GM19467 (cell line): Measurements from ENCODE around the gene TELO2.

Experiments
- ATAC-seq: cut with Tn5 transposase; IDR thresholded peaks from one replicate; pipeline ENCODE4 v1.9.1; 2021; ENCODE audit warnings: mild to moderate bottlenecking, moderate library complexity; ENCODE audit not compliant: unreplicated experiment

The TELO2 gene

GRCh38 chr16:1492923-1493745, at the start of gene TELO2:
TSS of gene TELO2 (plus strand) at chr16:1493360. CDS start at chr16:1494282, 922 bp downstream.
- ATAC-seq = peak; percentile 46

- ATAC-seq = no peak
These were observed 49.7 kb upstream of the TELO2 start for GRCh38 chr16:1443403-1443973.

- ATAC-seq = no peak
These were observed 49.0 kb upstream of the TELO2 start, which contains the start of gene CCDC154 for GRCh38 chr16:1443980-1444729. TSS of gene CCDC154 (minus strand) at chr16:1444556. CDS start at chr16:1444322, 234 bp downstream.

DNA sequence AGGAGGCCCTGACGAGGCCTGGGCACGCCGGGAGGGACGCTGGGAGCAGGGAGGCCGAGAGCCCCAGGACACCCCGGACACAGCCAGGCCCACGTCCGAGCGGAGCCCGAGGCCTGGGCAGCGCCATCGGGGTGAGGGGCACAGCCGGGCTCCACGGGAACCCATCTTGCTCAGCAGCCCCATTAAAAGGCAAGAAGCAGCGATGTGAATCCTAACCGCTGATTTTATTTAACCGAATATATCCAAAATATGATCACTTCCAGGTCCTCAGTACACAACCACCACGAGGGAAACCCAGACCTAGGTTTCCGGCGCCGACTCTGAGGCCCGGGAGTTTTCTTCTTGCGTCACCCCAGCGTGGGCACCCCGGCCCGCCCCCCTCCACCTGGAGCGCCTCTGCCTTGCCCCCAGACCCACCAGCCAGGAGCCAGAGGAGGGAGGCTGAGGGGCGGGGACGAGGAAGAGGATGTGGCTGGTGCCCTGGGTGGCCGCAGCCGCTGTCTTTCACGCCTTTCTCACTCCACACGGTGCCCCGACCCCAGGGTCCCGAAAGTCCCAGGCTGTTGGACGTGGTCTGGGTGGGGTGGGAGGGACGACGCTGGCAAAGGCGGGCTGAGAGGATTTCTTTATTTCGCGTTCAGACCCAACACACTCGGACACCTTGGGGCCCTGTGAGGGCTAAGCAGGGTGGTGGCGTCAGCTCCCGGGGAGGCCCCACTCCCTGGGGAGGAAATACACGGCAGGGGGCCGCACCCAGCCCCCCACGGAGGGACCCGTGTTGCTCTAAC, 48.2 kb upstream of the TELO2 start:
- ATAC-seq = no peak

GRCh38 chr16:1445518-1446203, 47.5 kb upstream of the TELO2 start:
- no peak for ATAC-seq

- ATAC-seq = no peak
These were observed 46.7 kb upstream of the TELO2 start for GRCh38 chr16:1446296-1447080.

GRCh38 chr16:1447965-1448364, 45.2 kb upstream of the TELO2 start:
- no peak for ATAC-seq

DNA sequence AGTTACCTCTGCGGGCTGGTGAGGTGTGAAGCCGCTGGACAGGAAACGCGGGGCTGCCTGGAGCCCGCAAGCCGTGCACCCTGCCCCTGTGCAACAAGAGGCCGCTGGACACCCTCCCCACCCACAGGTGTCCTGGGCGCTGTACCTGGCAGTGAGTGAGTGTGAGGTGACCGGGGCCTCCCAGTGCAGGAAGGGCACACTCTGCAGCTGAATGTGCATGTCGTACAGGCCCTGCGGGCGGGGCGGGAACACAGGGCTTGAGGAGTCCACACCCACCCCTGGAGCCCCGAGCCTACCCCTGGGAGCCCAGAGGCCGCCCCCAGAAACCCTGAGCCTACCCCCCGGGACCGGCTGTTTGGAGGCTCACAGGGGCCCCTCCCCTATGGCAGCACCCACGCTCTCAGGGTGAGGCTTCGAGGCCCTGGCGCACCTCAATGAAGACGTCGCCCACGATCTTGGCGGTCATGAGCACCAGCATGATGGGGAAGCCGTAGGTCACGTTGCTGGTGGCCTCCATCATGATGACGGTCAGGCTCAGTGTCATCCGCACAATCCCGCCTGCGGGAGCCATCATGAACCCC, 44.5 kb upstream of the TELO2 start:
- ATAC-seq = no peak

- no peak for ATAC-seq
These were observed 43.9 kb upstream of the TELO2 start for GRCh38 chr16:1449201-1449788.

- ATAC-seq = no peak
These were observed 42.9 kb upstream of the TELO2 start for GRCh38 chr16:1450218-1450617.

GRCh38 chr16:1450841-1451240, 42.3 kb upstream of the TELO2 start:
- no peak for ATAC-seq

GRCh38 chr16:1451702-1452392, 41.3 kb upstream of the TELO2 start:
- ATAC-seq = no peak

DNA sequence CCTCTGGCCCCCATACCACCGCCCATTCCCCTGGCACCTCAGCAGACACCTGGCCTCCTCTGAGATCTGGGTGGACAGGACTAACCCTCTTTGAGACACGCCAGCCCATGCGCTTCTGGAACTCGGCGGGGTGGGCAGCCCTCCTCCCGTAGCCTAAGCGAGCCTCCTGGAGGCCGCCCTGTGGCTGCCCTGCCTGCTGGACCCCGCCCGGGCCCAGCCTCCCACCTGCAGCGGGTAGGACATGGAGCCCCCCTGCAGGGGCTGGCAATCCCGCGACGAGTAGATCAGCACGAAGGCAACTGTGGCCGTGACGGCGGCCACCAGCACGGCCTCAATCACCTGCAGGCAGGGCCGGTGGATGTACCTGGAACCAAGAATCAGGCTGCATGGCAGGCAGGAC, 40.6 kb upstream of the TELO2 start:
- ATAC-seq = no peak

GRCh38 chr16:1453316-1453715, 39.8 kb upstream of the TELO2 start:
- no peak for ATAC-seq

- ATAC-seq = no peak
These were observed 38.6 kb upstream of the TELO2 start for GRCh38 chr16:1454561-1454960.

- ATAC-seq = no peak
These were observed 37.7 kb upstream of the TELO2 start for GRCh38 chr16:1455190-1456171.

DNA sequence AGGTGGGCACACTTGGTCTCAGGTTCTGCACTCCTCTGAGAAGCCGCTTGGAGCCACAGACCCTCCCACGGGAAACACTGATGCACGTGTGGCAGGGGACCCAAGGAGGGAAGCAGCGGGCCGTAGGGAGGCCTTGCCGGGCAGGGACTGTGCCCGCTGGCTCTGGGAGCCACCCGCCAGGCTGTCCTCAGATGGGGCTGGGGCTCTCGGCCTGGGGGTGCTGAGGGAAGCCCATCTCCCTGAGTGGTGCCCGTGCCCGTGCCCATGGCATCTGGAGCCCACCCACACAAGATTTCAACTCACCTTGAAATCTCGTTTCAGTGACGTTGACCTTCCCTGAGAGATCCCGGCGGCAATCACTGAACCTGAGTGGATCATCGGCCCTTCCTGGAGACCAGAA, 36.2 kb upstream of the TELO2 start:
- no peak for ATAC-seq
